AG08395 (cell line): Measurements from ENCODE around the gene CXCR6.
A peak's percentile ranks its signal among the peaks of the same experiment; 100 is the strongest.

Source experiments
- DNase-seq: peaks from one replicate; pipeline ENCODE4 v3.0.0; 2012; ENCODE audit warnings: mixed read lengths, low spot score

CXCR6 gene

GRCh38 chr3:45948881-45949280 lies 5.6 kb downstream of the CXCR6 start:
- DNase-seq: no peak

- no peak for DNase-seq
These were observed 6.2 kb downstream of the CXCR6 start for GRCh38 chr3:45949432-45949831.

GRCh38 chr3:45950131-45950530 lies 6.9 kb downstream of the CXCR6 start:
- DNase-seq: no peak

GRCh38 chr3:45950686-45951600 lies 7.7 kb downstream of the CXCR6 start:
- no peak for DNase-seq

GRCh38 chr3:45951946-45952345 lies 8.7 kb downstream of the CXCR6 start:
- DNase-seq: no peak

- no peak for DNase-seq
These were observed 9.2 kb downstream of the CXCR6 start for GRCh38 chr3:45952456-45952855.

- DNase-seq: no peak
These were observed 10.3 kb downstream of the CXCR6 start for GRCh38 chr3:45953536-45953935.

- no peak for DNase-seq
These were observed 11.0 kb downstream of the CXCR6 start for GRCh38 chr3:45954306-45954705.

GRCh38 chr3:45955017-45955647 lies 11.9 kb downstream of the CXCR6 start:
- no peak for DNase-seq

GRCh38 chr3:45955706-45956105 lies 12.4 kb downstream of the CXCR6 start:
- DNase-seq: no peak

- no peak for DNase-seq
These were observed 14.3 kb downstream of the CXCR6 start for GRCh38 chr3:45957586-45957985.

- peak; percentile 91 for DNase-seq
These were observed 15.1 kb downstream of the CXCR6 start for GRCh38 chr3:45958321-45958791.

- DNase-seq: no peak
These were observed 15.9 kb downstream of the CXCR6 start for GRCh38 chr3:45959201-45959600.

GRCh38 chr3:45960289-45960688 lies 17.0 kb downstream of the CXCR6 start:
- no peak for DNase-seq

GRCh38 chr3:45962033-45962432 lies 18.8 kb downstream of the CXCR6 start:
- no peak for DNase-seq

- no peak for DNase-seq
These were observed 20.9 kb downstream of the CXCR6 start for GRCh38 chr3:45964139-45964538.

- no peak for DNase-seq
These were observed 22.0 kb downstream of the CXCR6 start for GRCh38 chr3:45965253-45965652.

GRCh38 chr3:45965653-45966052 lies 22.4 kb downstream of the CXCR6 start:
- no peak for DNase-seq

GRCh38 chr3:45966371-45966791 lies 23.1 kb downstream of the CXCR6 start:
- no peak for DNase-seq

- no peak for DNase-seq
These were observed 23.8 kb downstream of the CXCR6 start for GRCh38 chr3:45966950-45967640.

GRCh38 chr3:45967724-45968123 lies 24.5 kb downstream of the CXCR6 start:
- DNase-seq: no peak

- DNase-seq: no peak
These were observed 24.9 kb downstream of the CXCR6 start for GRCh38 chr3:45968149-45968548.

- peak; percentile 77 for DNase-seq
These were observed 25.4 kb downstream of the CXCR6 start for GRCh38 chr3:45968706-45969105.
